Activated B cell treated with CpG ODN at 0.5 μM for 24 hours (primary cell): ENCODE results near the gene RNASE4. TPM values are rescaled to one million over a fixed set of nuclear protein-coding genes. Genes with fewer than 3 reads are reported as not detected.
"Not testable (repeated sequence)": the region's sequence is repeated elsewhere in the genome, so short reads cannot be mapped to it uniquely, and the experiment has no call there.

Source experiments
- ATAC-seq: fragments of 200-7000 bp; cut with Tn5 transposase; one replicate; pipeline ENCODE4 v1.10.0; 2021; ENCODE audit warnings: low read depth, mild to moderate bottlenecking, moderate library complexity
- CTCF ChIA-PET: fragments of 350-600 bp; sonication (Branson Sonifier 250); formaldehyde crosslinking; loops from one replicate; lab custom pipeline; 2021; ENCODE audit warnings: antibody characterized with exemption; lab: Charles Lee
- POLR2A ChIA-PET: fragments of 350-600 bp; sonication (Branson Sonifier 250); formaldehyde crosslinking; loops from one replicate; lab custom pipeline; 2021; ENCODE audit warnings: antibody characterized with exemption; lab: Charles Lee
- DNase-seq: peaks from one replicate; pipeline ENCODE4 v3.0.0; 2022
- H3K27ac Mint-ChIP-seq: one replicate; pipeline ENCODE4 v1.8.0; 2020; ENCODE audit warnings: mixed read lengths
- H3K27me3 Mint-ChIP-seq: one replicate; pipeline ENCODE4 v1.8.0; 2021; ENCODE audit warnings: mixed read lengths
- H3K36me3 Mint-ChIP-seq: one replicate; pipeline ENCODE4 v1.8.0; 2021; ENCODE audit warnings: low read depth, mixed read lengths
- H3K4me1 Mint-ChIP-seq: one replicate; pipeline ENCODE4 v1.8.0; 2021; ENCODE audit warnings: mixed read lengths
- H3K4me3 Mint-ChIP-seq: one replicate; pipeline ENCODE4 v1.8.0; 2020; ENCODE audit warnings: mild to moderate bottlenecking, mixed read lengths
- H3K9me3 Mint-ChIP-seq: one replicate; pipeline ENCODE4 v1.8.0; 2020; ENCODE audit warnings: mixed read lengths
- intact Hi-C: fragments of 100-400 bp; cut with micrococcal nuclease; formaldehyde crosslinking; loops from one replicate; pipeline ENCODE4 v1.15.1; 2024
- total RNA-seq: library from RNA; stranded (reverse); gene quantifications from 2 replicates; pipeline ENCODE4 v1.2.3, GENCODE V29; 2022
- TF ChIP-seq, protein P1 (sequence below): fragments of 200-600 bp; IDR thresholded peaks from one replicate; pipeline ENCODE4 v1.8.0; 2022; ENCODE audit warnings: antibody characterized with exemption, mild to moderate bottlenecking

The RNASE4 gene
- total RNA-seq, 1 donor from 2014 or later, result 1.0 TPM

DNA sequence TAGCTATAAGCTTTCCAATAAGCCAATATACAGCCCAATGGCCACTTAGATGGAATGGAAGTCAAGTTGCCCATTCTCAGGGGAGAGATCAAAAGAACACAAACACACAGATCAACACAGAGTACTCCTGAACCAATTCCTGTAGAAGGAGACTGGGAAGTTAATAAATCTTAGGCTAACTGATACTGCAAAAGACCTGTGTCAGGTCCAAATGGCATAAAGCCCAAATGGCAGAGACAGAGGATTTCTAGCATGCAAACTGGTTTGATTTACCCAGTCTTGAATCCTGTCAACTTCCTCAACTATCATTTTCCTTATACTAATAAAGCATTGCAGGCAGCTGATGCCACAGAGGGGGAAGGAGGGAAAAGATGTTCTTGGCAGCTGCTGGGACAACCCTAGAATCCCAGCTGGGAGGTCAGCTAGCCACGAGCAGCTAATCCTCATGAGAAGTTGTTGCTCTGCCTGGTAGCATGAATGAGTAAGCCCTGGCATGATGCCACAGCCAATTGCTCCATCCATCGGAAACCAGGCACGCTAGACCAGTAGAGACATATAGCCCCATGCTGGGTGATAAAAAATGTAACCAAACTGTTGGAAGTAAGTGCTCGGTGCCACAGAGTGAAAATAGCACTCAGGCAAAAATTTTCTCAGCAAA lies 30.4 kb downstream of the RNASE4 start:
- ATAC-seq (no peak), DNase-seq (no peak)
- Mint-ChIP-seq H3K27me3 (no peaks in the 10 kb centered on the region), H3K27ac (peak overlapping the region; percentile 94), H3K9me3 (peaks cover 7% of the 10 kb centered on the region), H3K36me3 (peaks cover 4% of the 10 kb centered on the region), H3K4me3 (no peak overlapping the region), H3K4me1 (peaks cover 68% of the 10 kb centered on the region)
- intact Hi-C loops, result loop anchor here (1.0 kb wide), 1 partner anchor 66 kb away; no protein-coding TSS in a partner anchor
- ChIA-PET POLR2A (interaction anchor here (0.8 to 1.8 kb wide), 8 partner anchors 13 to 259 kb away, joined by 3 to 20 read pairs (median 3); partner anchors contain the start of genes APEX1 and RNASE6), CTCF (interaction anchor here (1.1 to 3.6 kb wide), 2 partner anchors 18 to 256 kb away, joined by 4 to 14 read pairs; no protein-coding TSS in a partner anchor)
- TF ChIP-seq, protein P1, sequence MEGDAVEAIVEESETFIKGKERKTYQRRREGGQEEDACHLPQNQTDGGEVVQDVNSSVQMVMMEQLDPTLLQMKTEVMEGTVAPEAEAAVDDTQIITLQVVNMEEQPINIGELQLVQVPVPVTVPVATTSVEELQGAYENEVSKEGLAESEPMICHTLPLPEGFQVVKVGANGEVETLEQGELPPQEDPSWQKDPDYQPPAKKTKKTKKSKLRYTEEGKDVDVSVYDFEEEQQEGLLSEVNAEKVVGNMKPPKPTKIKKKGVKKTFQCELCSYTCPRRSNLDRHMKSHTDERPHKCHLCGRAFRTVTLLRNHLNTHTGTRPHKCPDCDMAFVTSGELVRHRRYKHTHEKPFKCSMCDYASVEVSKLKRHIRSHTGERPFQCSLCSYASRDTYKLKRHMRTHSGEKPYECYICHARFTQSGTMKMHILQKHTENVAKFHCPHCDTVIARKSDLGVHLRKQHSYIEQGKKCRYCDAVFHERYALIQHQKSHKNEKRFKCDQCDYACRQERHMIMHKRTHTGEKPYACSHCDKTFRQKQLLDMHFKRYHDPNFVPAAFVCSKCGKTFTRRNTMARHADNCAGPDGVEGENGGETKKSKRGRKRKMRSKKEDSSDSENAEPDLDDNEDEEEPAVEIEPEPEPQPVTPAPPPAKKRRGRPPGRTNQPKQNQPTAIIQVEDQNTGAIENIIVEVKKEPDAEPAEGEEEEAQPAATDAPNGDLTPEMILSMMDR, result no peak

DNA sequence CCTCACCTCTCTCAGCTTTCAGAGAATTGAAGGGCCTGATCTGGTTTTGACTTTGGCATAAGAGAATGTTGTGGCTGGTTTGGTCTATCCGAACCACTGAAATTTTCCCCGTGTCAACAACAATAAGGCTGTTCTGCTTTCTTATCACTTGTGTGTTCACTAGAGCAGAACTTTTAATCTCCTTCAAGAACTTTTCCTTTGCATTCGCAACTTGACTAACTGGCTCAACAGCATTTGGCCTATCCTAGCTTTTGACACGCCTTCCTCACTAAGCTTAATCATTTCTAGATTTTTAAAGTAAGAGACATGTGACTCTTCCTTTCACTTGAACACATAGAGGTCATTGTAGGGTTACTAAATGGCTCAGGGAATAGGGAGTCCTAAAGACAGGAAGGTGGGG lies 35.4 kb downstream of the RNASE4 start:
- H3K27ac Mint-ChIP-seq, result peak overlapping the region; percentile 16
- POLR2A ChIA-PET, result interaction anchor here (0.6 to 1.2 kb wide), 2 partner anchors 10 to 11 kb away, joined by 3 read pairs; no protein-coding TSS in a partner anchor
- TF ChIP-seq, protein P1, result no peak
- H3K4me1 Mint-ChIP-seq, result peaks cover 59% of the 10 kb centered on the region
- peaks cover 7% of the 10 kb centered on the region for H3K9me3 Mint-ChIP-seq
- ATAC-seq, result no peak
- H3K27me3 Mint-ChIP-seq, result peaks cover 3% of the 10 kb centered on the region
- DNase-seq, result no peak
- H3K4me3 Mint-ChIP-seq, result peak overlapping the region; percentile 12
- intact Hi-C loops, result loop anchor here (2.0 kb wide), 1 partner anchor 15 kb away; no protein-coding TSS in a partner anchor
- H3K36me3 Mint-ChIP-seq, result peaks cover 4% of the 10 kb centered on the region
- CTCF ChIA-PET, result no interaction called here

DNA sequence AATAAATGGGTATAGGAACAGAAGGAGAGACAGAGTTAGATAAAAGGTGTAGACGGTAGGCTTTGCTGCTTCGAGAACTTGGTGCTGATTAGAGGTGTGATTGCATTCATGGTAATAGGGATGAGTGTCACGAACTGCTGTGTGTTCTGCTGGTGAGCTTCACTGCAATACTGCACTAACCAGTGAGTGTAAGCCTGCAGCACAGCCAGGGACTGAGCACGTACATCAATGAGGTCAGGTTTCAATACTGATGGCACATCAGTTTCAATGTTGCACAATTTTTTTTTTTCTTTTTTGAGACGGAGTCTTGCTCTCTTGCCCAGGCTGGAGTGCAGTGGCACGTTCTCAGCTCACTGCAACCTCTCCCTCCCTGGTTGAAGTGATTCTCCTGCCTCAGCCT lies 36.4 kb downstream of the RNASE4 start:
- no peak for ATAC-seq
- CTCF ChIA-PET, result no interaction called here
- intact Hi-C loops, result no loop called here
- TF ChIP-seq, protein P1, result no peak
- H3K27me3 Mint-ChIP-seq, result peaks cover 4% of the 10 kb centered on the region
- H3K27ac Mint-ChIP-seq, result no peak overlapping the region
- no peak overlapping the region for H3K4me3 Mint-ChIP-seq
- peaks cover 4% of the 10 kb centered on the region for H3K9me3 Mint-ChIP-seq
- no peaks in the 10 kb centered on the region for H3K36me3 Mint-ChIP-seq
- peaks cover 58% of the 10 kb centered on the region for H3K4me1 Mint-ChIP-seq
- no peak for DNase-seq
- POLR2A ChIA-PET, result no interaction called here

DNA sequence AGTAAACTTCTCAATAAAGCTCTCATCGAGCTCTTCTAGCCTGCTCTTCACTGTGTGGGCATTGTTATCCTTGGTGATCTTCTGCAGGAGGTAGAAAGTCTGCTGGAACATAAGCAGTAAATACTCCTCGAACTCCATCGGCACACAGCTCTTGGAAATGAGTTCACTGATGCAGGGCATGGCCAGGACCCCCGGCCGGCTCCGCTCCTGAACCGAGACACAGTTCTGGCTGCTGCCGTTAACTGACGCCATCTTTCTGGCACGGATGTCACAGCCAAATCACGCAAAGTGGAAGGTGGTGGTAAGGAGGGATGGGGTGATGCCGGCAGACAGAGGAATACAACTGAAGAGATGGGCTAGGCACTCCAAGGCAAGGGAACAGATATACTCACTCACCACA lies 37.7 kb downstream of the RNASE4 start:
- Mint-ChIP-seq H3K36me3 (no peaks in the 10 kb centered on the region), H3K9me3 (no peaks in the 10 kb centered on the region), H3K27me3 (peaks cover 4% of the 10 kb centered on the region), H3K27ac (no peak overlapping the region), H3K4me1 (peaks cover 58% of the 10 kb centered on the region), H3K4me3 (no peak overlapping the region)
- POLR2A ChIA-PET, result no interaction called here
- TF ChIP-seq, protein P1, result no peak
- DNase-seq, result no peak
- intact Hi-C loops, result no loop called here
- CTCF ChIA-PET, result no interaction called here
- no peak for ATAC-seq

DNA sequence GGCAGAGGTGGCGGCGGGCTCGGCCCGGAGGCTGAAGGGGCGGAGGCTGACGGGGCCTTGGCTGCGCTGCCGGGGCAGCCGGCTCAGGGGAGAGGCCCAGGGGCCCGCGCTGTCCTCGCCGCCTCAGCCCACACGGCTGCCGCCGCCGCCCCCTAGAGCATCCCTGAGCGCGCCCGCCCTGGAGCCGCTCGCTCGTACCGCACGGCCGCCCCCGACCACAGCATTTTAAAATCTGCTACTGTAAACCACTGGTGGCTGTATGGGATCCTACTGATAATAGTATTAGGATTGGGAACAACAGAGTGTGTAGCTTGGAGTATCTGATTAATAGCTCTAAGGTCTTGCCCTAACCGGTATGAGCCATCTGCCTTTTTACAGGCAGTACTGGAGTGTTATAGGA lies 39.1 kb downstream of the RNASE4 start:
- H3K27ac Mint-ChIP-seq, result no peak overlapping the region
- CTCF ChIA-PET, result no interaction called here

DNA sequence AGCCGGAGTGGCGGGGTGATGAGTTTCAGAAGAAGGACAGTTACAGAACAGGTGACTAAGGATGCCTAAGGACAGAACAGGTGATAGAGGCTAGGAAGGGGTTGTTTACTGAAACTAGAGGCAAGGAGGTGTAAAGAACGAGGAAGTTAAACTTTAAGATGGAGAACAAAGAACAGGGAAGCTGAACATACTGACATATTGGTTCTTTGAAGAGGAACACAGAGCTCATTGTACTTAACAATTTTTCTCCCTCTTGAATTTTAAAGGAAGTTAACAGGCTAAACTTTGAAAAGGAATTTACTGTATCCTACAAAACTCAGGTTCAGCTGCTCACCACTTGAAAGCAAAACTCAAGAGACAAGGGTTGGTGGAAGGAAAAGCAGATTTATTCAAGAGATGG lies 41.8 kb downstream of the RNASE4 start:
- Mint-ChIP-seq H3K27ac (peak overlapping the region; percentile 54), H3K4me1 (peaks cover 29% of the 10 kb centered on the region), H3K4me3 (peak overlapping the region; percentile 1)
- ATAC-seq, H3K36me3 Mint-ChIP-seq, DNase-seq, intact Hi-C loops, H3K9me3 Mint-ChIP-seq, POLR2A ChIA-PET, H3K27me3 Mint-ChIP-seq: not testable (repeated sequence)
- CTCF ChIA-PET, result interaction anchor here (0.6 to 1.7 kb wide), 2 partner anchors 53 to 132 kb away, joined by 3 to 5 read pairs; no protein-coding TSS in a partner anchor

More for the DNA sequence above, 39.1 kb downstream of the RNASE4 start:
- POLR2A ChIA-PET, result interaction anchor here (0.7 kb wide), 1 partner anchor 11 kb away, joined by 3 read pairs; no protein-coding TSS in a partner anchor
- Mint-ChIP-seq H3K4me3 (peak overlapping the region; percentile 36), H3K4me1 (peaks cover 45% of the 10 kb centered on the region), H3K27me3 (peaks cover 8% of the 10 kb centered on the region), H3K9me3 (no peaks in the 10 kb centered on the region), H3K36me3 (no peaks in the 10 kb centered on the region)
- ATAC-seq (peak; percentile 68), DNase-seq (no peak)
- intact Hi-C loops, result no loop called here
- TF ChIP-seq, protein P1, result no peak
